NCI-H510A treated with DMSO at 0.1 percent for 48 hours (cell line): ENCODE results near the gene ARL8A.
"Not testable (repeated sequence)": the region's sequence is repeated elsewhere in the genome, so short reads cannot be mapped to it uniquely, and the experiment has no call there.

ENCODE experiments used
- DNase-seq: peaks from one replicate; lab custom pipeline; 2025; lab: John Stamatoyannopoulos, UW

ARL8A gene

GRCh38 chr1:202173993-202174392, 29.5 kb upstream of the ARL8A start:
- no peak for DNase-seq

GRCh38 chr1:202172015-202172355, 27.4 kb upstream of the ARL8A start:
- DNase-seq, result no peak

GRCh38 chr1:202171292-202172014, 26.9 kb upstream of the ARL8A start:
- no peak for DNase-seq

GRCh38 chr1:202170726-202171125, 26.2 kb upstream of the ARL8A start:
- DNase-seq, result peak; percentile 51

GRCh38 chr1:202168861-202169260, 24.3 kb upstream of the ARL8A start:
- DNase-seq, result no peak

GRCh38 chr1:202167708-202168415, 23.3 kb upstream of the ARL8A start:
- no peak for DNase-seq

GRCh38 chr1:202167054-202167453, 22.5 kb upstream of the ARL8A start:
- DNase-seq, result not testable (repeated sequence)

- no peak for DNase-seq
Measured at GRCh38 chr1:202165942-202166843, 21.7 kb upstream of the ARL8A start.

GRCh38 chr1:202165267-202165941, 20.9 kb upstream of the ARL8A start:
- DNase-seq, result no peak

GRCh38 chr1:202164271-202165037, 19.9 kb upstream of the ARL8A start:
- DNase-seq, result no peak

GRCh38 chr1:202163281-202164270, 19.0 kb upstream of the ARL8A start:
- DNase-seq, result no peak

GRCh38 chr1:202162418-202163280, 18.1 kb upstream of the ARL8A start:
- DNase-seq, result no peak

GRCh38 chr1:202162047-202162417, 17.5 kb upstream of the ARL8A start:
- no peak for DNase-seq

- no peak for DNase-seq
Measured at GRCh38 chr1:202161151-202162046, 16.9 kb upstream of the ARL8A start.

GRCh38 chr1:202160377-202160940, 15.9 kb upstream of the ARL8A start, which contains the start of gene PTPN7:
TSS of gene PTPN7 (minus strand) at chr1:202160602. CDS start at chr1:202159402, 1,200 bp downstream.
- DNase-seq, result no peak

GRCh38 chr1:202159534-202160371, 15.2 kb upstream of the ARL8A start:
- no peak for DNase-seq
